Activated CD8-positive, alpha-beta T cell treated with anti-CD3 and anti-CD28 coated beads for 36 hours (primary cell): Measurements from ENCODE around the gene SYT2. TPM values are rescaled to one million over a fixed set of nuclear protein-coding genes. Genes with fewer than 3 reads are reported as not detected.

Experiments used
- ATAC-seq: fragments of 200-7000 bp; cut with Tn5 transposase; one replicate; pipeline ENCODE4 v1.10.0; 2021; ENCODE audit warnings: mild to moderate bottlenecking, moderate library complexity
- CTCF ChIA-PET: fragments of 350-600 bp; sonication (Branson Sonifier 250); formaldehyde crosslinking; loops from one replicate; lab custom pipeline; 2021; ENCODE audit warnings: antibody characterized with exemption; lab: Charles Lee
- POLR2A ChIA-PET: fragments of 350-600 bp; sonication (Branson Sonifier 250); formaldehyde crosslinking; loops from one replicate; lab custom pipeline; 2021; ENCODE audit warnings: antibody characterized with exemption; lab: Charles Lee
- DNase-seq: peaks from one replicate; pipeline ENCODE4 v3.0.0-alpha.2; 2020
- H3K27ac Mint-ChIP-seq: one replicate; pipeline ENCODE4 v1.8.0; 2021; ENCODE audit warnings: mild to moderate bottlenecking, mixed read lengths
- H3K27me3 Mint-ChIP-seq: one replicate; pipeline ENCODE4 v1.8.0; 2021; ENCODE audit warnings: mixed read lengths
- H3K36me3 Mint-ChIP-seq: one replicate; pipeline ENCODE4 v1.8.0; 2021; ENCODE audit warnings: low read depth, mixed read lengths
- H3K4me1 Mint-ChIP-seq: one replicate; pipeline ENCODE4 v1.8.0; 2021; ENCODE audit warnings: low read depth, mixed read lengths
- H3K4me3 Mint-ChIP-seq: one replicate; pipeline ENCODE4 v1.8.0; 2021; ENCODE audit warnings: mild to moderate bottlenecking, moderate library complexity, mixed read lengths
- H3K9me3 Mint-ChIP-seq: one replicate; pipeline ENCODE4 v1.8.0; 2021; ENCODE audit warnings: mixed read lengths
- CTCF ChIP-seq: fragments of 200-600 bp; IDR thresholded peaks from one replicate; pipeline ENCODE4 v1.8.0; 2022; ENCODE audit warnings: antibody characterized with exemption, mild to moderate bottlenecking
- intact Hi-C: fragments of 100-400 bp; cut with micrococcal nuclease; formaldehyde crosslinking; loops from one replicate; pipeline ENCODE4 v1.10.0; 2022
- total RNA-seq, 2 experiments: library from RNA; stranded (reverse); gene quantifications; one replicate each; pipeline ENCODE4 v1.2.3, GENCODE V29; 2021

Gene SYT2
- total RNA-seq, 2 experiments from 2014 or later: not detected

- Mint-ChIP-seq H3K4me1 (peaks cover 13% of the 10 kb centered on the region), H3K36me3 (peaks cover 5% of the 10 kb centered on the region), H3K27me3 (no peaks in the 10 kb centered on the region), H3K27ac (no peak overlapping the region), H3K9me3 (no peaks in the 10 kb centered on the region), H3K4me3 (no peak overlapping the region)
- TF ChIP-seq CTCF: no peak
- POLR2A ChIA-PET: no interaction called here
- intact Hi-C loops: loop anchor here (5.0 to 10.0 kb wide), 2 partner anchors 75 to 227 kb away; partner anchors contain the start of gene UBE2T
- DNase-seq: no peak
- no peak for ATAC-seq
- CTCF ChIA-PET: interaction anchor here (1.1 to 1.7 kb wide), 3 partner anchors 15 to 68 kb away, joined by 3 to 5 read pairs (median 3); no protein-coding TSS in a partner anchor
Observed at GRCh38 chr1:202569393-202570322, 140.6 kb downstream of the SYT2 start.

GRCh38 chr1:202568826-202569225 is 141.4 kb downstream of the SYT2 start:
- ATAC-seq (no peak), DNase-seq (no peak)
- peaks cover 5% of the 10 kb centered on the region for H3K36me3 Mint-ChIP-seq
- H3K9me3 Mint-ChIP-seq: no peaks in the 10 kb centered on the region
- POLR2A ChIA-PET: no interaction called here
- CTCF ChIA-PET: interaction anchor here (1.1 to 1.7 kb wide), 2 partner anchors 18 to 68 kb away, joined by 3 to 5 read pairs; no protein-coding TSS in a partner anchor
- H3K4me3 Mint-ChIP-seq: no peak overlapping the region
- H3K27me3 Mint-ChIP-seq: no peaks in the 10 kb centered on the region
- H3K27ac Mint-ChIP-seq: no peak overlapping the region
- H3K4me1 Mint-ChIP-seq: peaks cover 13% of the 10 kb centered on the region
- intact Hi-C loops: no loop called here
- TF ChIP-seq CTCF: no peak

- Mint-ChIP-seq H3K4me1 (peaks cover 13% of the 10 kb centered on the region), H3K27me3 (no peaks in the 10 kb centered on the region), H3K9me3 (no peaks in the 10 kb centered on the region), H3K4me3 (no peak overlapping the region), H3K36me3 (peaks cover 5% of the 10 kb centered on the region), H3K27ac (no peak overlapping the region)
- intact Hi-C loops: no loop called here
- TF ChIP-seq CTCF: no peak
- CTCF ChIA-PET: interaction anchor here (1.1 to 1.7 kb wide), 2 partner anchors 19 to 67 kb away, joined by 3 to 5 read pairs; no protein-coding TSS in a partner anchor
- ATAC-seq (no peak), DNase-seq (no peak)
- POLR2A ChIA-PET: no interaction called here
Observed at GRCh38 chr1:202568410-202568809, 141.8 kb downstream of the SYT2 start.

GRCh38 chr1:202567738-202568137 is 142.5 kb downstream of the SYT2 start:
- CTCF ChIA-PET: interaction anchor here (1.7 kb wide), 1 partner anchor 66 kb away, joined by 5 read pairs; no protein-coding TSS in a partner anchor
- intact Hi-C loops: no loop called here
- H3K36me3 Mint-ChIP-seq: peaks cover 4% of the 10 kb centered on the region
- no peak overlapping the region for H3K27ac Mint-ChIP-seq
- ATAC-seq (no peak), DNase-seq (no peak)
- POLR2A ChIA-PET: no interaction called here
- no peak for TF ChIP-seq CTCF
- H3K4me3 Mint-ChIP-seq: no peak overlapping the region
- H3K9me3 Mint-ChIP-seq: no peaks in the 10 kb centered on the region
- peaks cover 13% of the 10 kb centered on the region for H3K4me1 Mint-ChIP-seq
- H3K27me3 Mint-ChIP-seq: no peaks in the 10 kb centered on the region
